NCI-H524 (cell line): ENCODE measurements around the gene TIGD1.
A peak's percentile ranks its signal among the peaks of the same experiment; 100 is the strongest.

Source experiments
- DNase-seq, 2 experiments: peaks; one replicate each; lab custom pipeline; 2025; lab: John Stamatoyannopoulos, UW

TIGD1 gene

DNA sequence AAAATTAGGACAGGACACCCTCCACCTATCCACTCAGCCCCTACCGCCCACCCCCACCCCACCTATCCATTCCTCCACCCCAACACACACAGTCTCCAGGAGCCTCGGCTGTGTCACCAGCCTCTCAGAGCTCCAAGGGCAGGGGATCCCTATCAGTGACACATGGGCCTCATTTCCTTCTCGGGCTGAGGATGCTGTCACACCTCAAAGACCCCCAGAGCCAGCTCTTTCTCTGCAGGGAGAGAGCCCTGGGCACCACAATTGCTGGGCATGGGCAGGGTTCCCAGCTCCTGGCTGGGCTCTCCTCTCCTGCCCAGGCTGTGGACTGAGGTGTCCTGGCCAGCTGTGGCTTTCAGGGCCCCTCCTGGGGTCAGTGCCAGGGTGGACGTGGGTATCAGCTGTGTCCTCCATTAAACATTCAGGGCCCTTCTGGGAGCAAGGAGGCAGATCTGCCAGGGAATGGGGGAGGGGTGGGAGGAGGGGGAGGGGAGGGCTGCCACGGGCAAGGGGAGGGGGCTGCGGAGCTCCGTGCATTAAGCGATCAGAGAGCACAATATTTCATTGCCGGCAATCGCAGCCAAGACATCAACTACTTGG is 48.5 kb downstream of the TIGD1 start:
- no peak for DNase-seq

DNA sequence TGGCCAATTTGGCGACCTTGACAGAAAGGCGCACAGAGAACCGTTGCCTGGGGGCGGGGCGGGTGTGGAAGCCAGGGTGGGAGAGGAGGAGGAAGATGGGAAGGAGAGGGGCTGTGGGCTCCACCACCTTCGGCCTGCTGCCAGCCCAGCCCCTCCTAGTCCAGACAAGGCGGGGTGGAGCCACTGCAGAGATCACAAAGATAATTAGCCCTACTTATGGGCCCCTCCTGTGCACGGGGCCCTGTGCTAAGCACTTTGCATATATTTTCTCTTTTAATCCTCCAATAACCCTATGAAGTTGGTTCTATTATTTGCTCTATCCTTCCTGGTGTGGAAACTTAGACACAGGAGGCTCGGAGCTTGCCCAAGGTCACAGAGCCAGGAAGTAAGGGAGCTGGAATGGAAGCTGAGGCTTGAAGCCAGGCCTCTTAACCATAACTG is 49.0 kb downstream of the TIGD1 start:
- peak in 1 of 2 experiments; percentile 50 for DNase-seq

DNA sequence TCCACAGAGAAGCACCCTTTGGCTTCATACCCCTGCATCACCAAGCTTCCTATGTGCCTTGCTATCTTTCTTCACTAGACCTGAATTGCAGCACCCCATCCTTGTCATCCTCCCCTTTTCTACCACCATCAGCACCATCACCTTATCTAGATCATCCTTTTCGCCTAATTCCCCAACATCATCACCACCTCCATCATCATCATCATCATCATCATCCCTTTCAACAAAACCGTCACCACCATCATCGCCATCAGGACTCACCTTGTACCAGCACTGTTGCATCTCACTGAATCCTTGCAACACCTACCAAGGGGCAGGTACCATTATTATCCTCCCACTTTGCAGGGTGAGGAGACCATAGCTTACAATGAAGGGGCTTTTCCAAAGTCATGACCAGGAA is 51.9 kb downstream of the TIGD1 start:
- DNase-seq, result no peak
